GM12878 (cell line): Measurements from ENCODE around the gene CNPY2. TPM values are rescaled to one million over a fixed set of nuclear protein-coding genes. Genes with fewer than 3 reads are reported as not detected.
A peak's percentile ranks its signal among the peaks of the same experiment; 100 is the strongest.

ENCODE experiments used
- ATAC-seq: fragments of 200-7000 bp; cut with Tn5 transposase; 3 replicates; pipeline ENCODE4 v1.9.1; 2020; ENCODE audit warnings: mild to moderate bottlenecking, moderate library complexity
- BruUV-seq: library from RNA; stranded (reverse); fragments of 400-500 nt; replicated peaks from 2 replicates; lab custom pipeline; 2021; lab: Mats Ljungman, UMichigan
- CTCF ChIA-PET: fragments of 300-600 bp; sonication (Branson Sonifier 250); formaldehyde crosslinking; extraction: SDS; loops from one replicate; lab custom pipeline; 2021; ENCODE audit warnings: inconsistent platforms; lab: Yijun Ruan, JAX
- POLR2A ChIA-PET: fragments of 350-600 bp; formaldehyde crosslinking; extraction: SDS; loops from one replicate; lab custom pipeline; 2021; ENCODE audit warnings: inconsistent platforms; lab: Charles Lee
- RAD21 ChIA-PET: fragments of 300-600 bp; sonication (Branson Sonifier 250); formaldehyde crosslinking; loops from one replicate; lab custom pipeline; 2023; ENCODE audit warnings: antibody characterized with exemption; ENCODE audit not compliant: unreplicated experiment; lab: Charles Lee
- SMC1A ChIA-PET: fragments of 300-600 bp; sonication (Branson Sonifier 250); formaldehyde crosslinking; loops from one replicate; lab custom pipeline; 2023; ENCODE audit not compliant: unreplicated experiment, uncharacterized antibody; lab: Charles Lee
- DNase-seq: peaks from one replicate; pipeline ENCODE4 v3.0.0-alpha.2; 2011; ENCODE audit warnings: low read depth, low spot score
- FAIRE-seq: peaks from 3 replicates; lab custom pipeline; 2011; peaks lifted over from hg19 to GRCh38; lab: Jason Lieb, UNC
- H2AFZ ChIP-seq: 2 replicates; pipeline ENCODE4 v1.6.0; 2011; ENCODE audit warnings: low read depth, low read length, control low read depth; ENCODE audit not compliant: control insufficient read depth
- H3K27ac ChIP-seq: 2 replicates; pipeline ENCODE4 v1.5.1; 2011; ENCODE audit warnings: control low read depth; ENCODE audit not compliant: control insufficient read depth, insufficient read depth
- H3K27me3 ChIP-seq, 2 experiments: replicated peaks in 1 of 2; 2 replicates each; pipeline versions ENCODE4 v1.6.0 to v1.6.1; 2011; ENCODE audit warnings: low read length in 1 of 2; ENCODE audit not compliant: control insufficient read depth in 2 of 2, insufficient read depth in 2 of 2
- H3K36me3 ChIP-seq, 2 experiments: 2 replicates each; pipeline ENCODE4 v1.5.1; 2011; ENCODE audit warnings: low read length in 1 of 2; ENCODE audit not compliant: control insufficient read depth in 2 of 2, insufficient read depth in 2 of 2
- H3K4me1 ChIP-seq: 2 replicates; pipeline ENCODE4 v1.6.1; 2011; ENCODE audit warnings: mild to moderate bottlenecking, low read length, moderate library complexity, mixed read lengths; ENCODE audit not compliant: control insufficient read depth, insufficient read depth
- H3K4me2 ChIP-seq: 2 replicates; pipeline ENCODE4 v1.6.0; 2011; ENCODE audit warnings: control low read depth; ENCODE audit not compliant: control insufficient read depth, insufficient read depth
- H3K4me3 ChIP-seq: fragments of 200-600 bp; sonication (generic); 2 replicates; pipeline ENCODE4 v1.5.1; 2016
- H3K79me2 ChIP-seq: 2 replicates; pipeline ENCODE4 v1.6.0; 2011; ENCODE audit warnings: low read length; ENCODE audit not compliant: control insufficient read depth, insufficient read depth
- H3K9ac ChIP-seq: 2 replicates; pipeline ENCODE4 v1.8.0; 2011; ENCODE audit warnings: low read length, control low read depth, mixed read lengths; ENCODE audit not compliant: control insufficient read depth, insufficient read depth
- H3K9me3 ChIP-seq: replicated peaks from 3 replicates; pipeline ENCODE4 v1.5.1; 2011; ENCODE audit warnings: mild to moderate bottlenecking, low read length; ENCODE audit not compliant: control insufficient read depth, insufficient read depth
- H4K20me1 ChIP-seq: 2 replicates; pipeline ENCODE4 v1.6.0; 2011; ENCODE audit not compliant: control insufficient read depth, insufficient read depth
- ATF7 ChIP-seq: fragments of 450-650 bp; IDR thresholded peaks from 2 replicates; pipeline ENCODE4 v1.6.1; 2016; ENCODE audit warnings: low read depth, mild to moderate bottlenecking
- CREB1 ChIP-seq: IDR thresholded peaks from 2 replicates; pipeline ENCODE4 v1.6.1; 2012; ENCODE audit warnings: low read depth, mild to moderate bottlenecking, inconsistent platforms
- CREM ChIP-seq: IDR thresholded peaks from 2 replicates; pipeline ENCODE4 v1.6.1; 2014; ENCODE audit warnings: antibody characterized with exemption, low read depth
- EED ChIP-seq: sonication (generic); IDR thresholded peaks from 2 replicates; pipeline ENCODE4 v1.6.1; 2016; ENCODE audit warnings: antibody characterized with exemption, low read depth
- IKZF2 ChIP-seq, 2 experiments: fragments of 450-650 bp; IDR thresholded peaks; 2 replicates each; pipeline ENCODE4 v1.6.1; 2017; ENCODE audit warnings: mild to moderate bottlenecking in 2 of 2, moderate library complexity in 2 of 2
- IRF4 ChIP-seq: IDR thresholded peaks from 2 replicates; pipeline ENCODE4 v1.6.1; 2011; ENCODE audit warnings: low read depth, low read length
- KAT2A ChIP-seq: conservative IDR thresholded peaks from 2 replicates; pipeline ENCODE4 v1.6.1; 2011; ENCODE audit warnings: low read depth, low read length; ENCODE audit not compliant: control insufficient read depth
- MEF2A ChIP-seq: IDR thresholded peaks from 2 replicates; pipeline ENCODE4 v1.6.1; 2011; ENCODE audit warnings: low read depth, mild to moderate bottlenecking, low read length, moderate library complexity; ENCODE audit not compliant: insufficient read depth
- MLLT1 ChIP-seq: fragments of 450-650 bp; IDR thresholded peaks from 2 replicates; pipeline ENCODE4 v1.6.1; 2016; ENCODE audit warnings: mild to moderate bottlenecking
- NR2C1 ChIP-seq: fragments of 450-650 bp; IDR thresholded peaks from 2 replicates; pipeline ENCODE4 v1.6.1; 2017; ENCODE audit warnings: antibody characterized with exemption, mild to moderate bottlenecking, moderate library complexity
- NR2F1 ChIP-seq: fragments of 450-650 bp; conservative IDR thresholded peaks from 2 replicates; pipeline ENCODE4 v1.6.1; 2017; ENCODE audit warnings: mild to moderate bottlenecking
- PKNOX1 ChIP-seq: fragments of 450-650 bp; IDR thresholded peaks from 2 replicates; pipeline ENCODE4 v1.6.1; 2016; ENCODE audit warnings: mild to moderate bottlenecking
- POLR2A ChIP-seq: IDR thresholded peaks from 2 replicates; pipeline ENCODE4 v1.6.1; 2011; ENCODE audit warnings: low read depth, mild to moderate bottlenecking, low read length
- RELB ChIP-seq: fragments of 450-650 bp; IDR thresholded peaks from 2 replicates; pipeline ENCODE4 v1.6.1; 2017; ENCODE audit warnings: low read depth, mild to moderate bottlenecking, moderate library complexity
- SMARCA5 ChIP-seq: fragments of 450-650 bp; IDR thresholded peaks from 2 replicates; pipeline ENCODE4 v1.6.1; 2017; ENCODE audit warnings: mild to moderate bottlenecking
- SPI1 ChIP-seq: IDR thresholded peaks from 2 replicates; pipeline ENCODE4 v1.6.1; 2011; ENCODE audit warnings: low read depth, mild to moderate bottlenecking, low read length, moderate library complexity, borderline replicate concordance; ENCODE audit not compliant: insufficient read depth
- WGBS: methylation state at CpG from one replicate; pipeline ENCODE4 v1.1.6; 2016; ENCODE audit warnings: low lambda C conversion rate; ENCODE audit not compliant: insufficient replicate concordance, insufficient coverage; ENCODE audit errors: missing lambda C conversion rate; 5-methylcytosine and 5-hydroxymethylcytosine counted together
- in situ Hi-C: fragments of 300-500 bp; cut with MboI; formaldehyde crosslinking; loops from 9 replicates; pipeline ENCODE4 v1.14.3; 2018; ENCODE audit warnings: mixed read lengths
- intact Hi-C: fragments of 100-400 bp; cut with micrococcal nuclease; formaldehyde crosslinking; loops from one replicate; pipeline ENCODE4 v1.14.2; 2022; ENCODE audit not compliant: unreplicated experiment
- polyA plus RNA-seq, 11 experiments: library from polyadenylated mRNA; depleted of rRNA in 4 of 11; unstranded in 6 of 11; stranded (reverse) in 5 of 11; fragments of >200 nt; fragmentation: Nextera tagmentation in 4 of 11; fragmentation: Illumina TruSeq in 1 of 11; extraction: Ambion mirVana in 4 of 11; extraction: Trizol in 1 of 11; gene quantifications; 1 replicate in 1 of 11; 2 replicates in 10 of 11; pipeline versions ENCODE4 v1.2.1 to v1.2.3, GENCODE V29; 2011 to 2016; ENCODE audit warnings: inconsistent platforms in 2 of 11, missing spikeins in 2 of 11, low read depth in 1 of 11
- total RNA-seq, 4 experiments: library from RNA; depleted of rRNA in 3 of 4; stranded (reverse); fragments of >200 nt in 3 of 4; fragmentation: Illumina TruSeq in 1 of 4; extraction: Trizol in 1 of 4; gene quantifications; 2 replicates each; pipeline versions ENCODE4 v1.2.1 to v1.2.3, GENCODE V29; 2013 to 2021
- TF ChIP-seq, protein P1 (sequence below): fragments of 450-650 bp; conservative IDR thresholded peaks from 2 replicates; pipeline ENCODE4 v1.6.1; 2017; ENCODE audit warnings: mild to moderate bottlenecking, moderate library complexity

Gene CNPY2
- total and polyA plus RNA-seq, 10 of the 15 experiments (the other 5 are each of a cell fraction or from before 2014, with no cell fraction given): 25.0 to 276 (median 87.8) TPM

GRCh38 chr12:56336361-56337167, 20.8 kb upstream of the CNPY2 start:
- H3K27ac ChIP-seq: peak overlapping the region; percentile 72
- peak overlapping the region; percentile 72 for H2AFZ ChIP-seq
- FAIRE-seq: peak; percentile 71
- no peaks in the 10 kb centered on the region for H3K9me3 ChIP-seq
- 61% methylated on average over 9 of the region's 9 CpGs for WGBS
- no peak overlapping the region for H3K9ac ChIP-seq
- peaks cover 30% of the 10 kb centered on the region for H3K4me1 ChIP-seq
- ChIA-PET CTCF (interaction anchor here (0.6 to 3.6 kb wide), 5 partner anchors 8 to 132 kb away, joined by 3 to 21 read pairs (median 3); partner anchors contain the start of genes APOF, SPRYD4 and STAT2), RAD21 (interaction anchor here (0.7 to 4.6 kb wide), 3 partner anchors 23 to 691 kb away, joined by 3 to 47 read pairs (median 3); partner anchors contain the start of gene STAT2), SMC1A (interaction anchor here (0.9 to 2.7 kb wide), 5 partner anchors 9 to 127 kb away, joined by 4 to 22 read pairs (median 5); partner anchors contain the start of genes STAT2 and TIMELESS), POLR2A (interaction anchor here (0.5 to 11.4 kb wide), 15 partner anchors 10 to 1837 kb away, joined by 3 to 140 read pairs (median 4); partner anchors contain the start of genes APOF, CNPY2, PA2G4 and STAT2)
- peaks cover 14% of the 10 kb centered on the region for H3K79me2 ChIP-seq
- no peak overlapping the region for H3K4me3 ChIP-seq
- no TSS peak for BruUV-seq
- 0 out of 3 replicates have a peak, but pooled peaks have one; percentile 2 for ATAC-seq
- in situ Hi-C loops: no loop called here
- intact Hi-C loops: no loop called here
- peak overlapping the region; percentile 61; the same call in 1 of the 2 replicates for H3K4me2 ChIP-seq
- no peaks in the 10 kb centered on the region for H4K20me1 ChIP-seq
- peak; percentile 35 for DNase-seq
- no peaks in the 10 kb centered on the region for H3K27me3 ChIP-seq
- peaks cover 0 to 4% of the 10 kb centered on the region in 2 experiments; a peak in 2 of 4 replicates for H3K36me3 ChIP-seq
- TF ChIP-seq IRF4 (0 out of 2 replicates have a peak, but pooled peaks have one; percentile 29), RELB (0 out of 2 replicates have a peak, but pooled peaks have one; percentile 24), POLR2A (peak; percentile 46), EED (peak; percentile 86), CREM (0 out of 2 replicates have a peak, but pooled peaks have one; percentile 39), NR2F1 (no peak), SPI1 (peak; percentile 69; the same call in 1 of the 2 replicates), SMARCA5 (no peak), CREB1 (peak; percentile 65), MEF2A (0 out of 2 replicates have a peak, but pooled peaks have one; percentile 30), PKNOX1 (no peak), ATF7 (0 out of 2 replicates have a peak, but pooled peaks have one; percentile 31), IKZF2 (IDR thresholded peaks at IDR 0.05) (peak; percentile 70 to 74; a peak in 3 of 4 replicates), MLLT1 (no peak), KAT2A (no peak), NR2C1 (peak; percentile 15; the same call in 1 of the 2 replicates)
- TF ChIP-seq, protein P1, sequence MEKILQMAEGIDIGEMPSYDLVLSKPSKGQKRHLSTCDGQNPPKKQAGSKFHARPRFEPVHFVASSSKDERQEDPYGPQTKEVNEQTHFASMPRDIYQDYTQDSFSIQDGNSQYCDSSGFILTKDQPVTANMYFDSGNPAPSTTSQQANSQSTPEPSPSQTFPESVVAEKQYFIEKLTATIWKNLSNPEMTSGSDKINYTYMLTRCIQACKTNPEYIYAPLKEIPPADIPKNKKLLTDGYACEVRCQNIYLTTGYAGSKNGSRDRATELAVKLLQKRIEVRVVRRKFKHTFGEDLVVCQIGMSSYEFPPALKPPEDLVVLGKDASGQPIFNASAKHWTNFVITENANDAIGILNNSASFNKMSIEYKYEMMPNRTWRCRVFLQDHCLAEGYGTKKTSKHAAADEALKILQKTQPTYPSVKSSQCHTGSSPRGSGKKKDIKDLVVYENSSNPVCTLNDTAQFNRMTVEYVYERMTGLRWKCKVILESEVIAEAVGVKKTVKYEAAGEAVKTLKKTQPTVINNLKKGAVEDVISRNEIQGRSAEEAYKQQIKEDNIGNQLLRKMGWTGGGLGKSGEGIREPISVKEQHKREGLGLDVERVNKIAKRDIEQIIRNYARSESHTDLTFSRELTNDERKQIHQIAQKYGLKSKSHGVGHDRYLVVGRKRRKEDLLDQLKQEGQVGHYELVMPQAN: no peak
